Occipital lobe (tissue), 2 donors: ENCODE measurements around the gene IGF2BP2. TPM values are rescaled to one million over a fixed set of nuclear protein-coding genes. Genes with fewer than 3 reads are reported as not detected.

Experiments used
- DNase-seq: peaks from one replicate; lab custom pipeline; 2025; lab: John Stamatoyannopoulos, UW
- total RNA-seq: library from RNA; depleted of rRNA; stranded (reverse); fragments of >200 nt; gene quantifications from one replicate; pipeline ENCODE4 v1.2.3, GENCODE V29; 2014

IGF2BP2 gene
- total RNA-seq, 1 donor from 2014 or later, result 27.0 TPM

DNA sequence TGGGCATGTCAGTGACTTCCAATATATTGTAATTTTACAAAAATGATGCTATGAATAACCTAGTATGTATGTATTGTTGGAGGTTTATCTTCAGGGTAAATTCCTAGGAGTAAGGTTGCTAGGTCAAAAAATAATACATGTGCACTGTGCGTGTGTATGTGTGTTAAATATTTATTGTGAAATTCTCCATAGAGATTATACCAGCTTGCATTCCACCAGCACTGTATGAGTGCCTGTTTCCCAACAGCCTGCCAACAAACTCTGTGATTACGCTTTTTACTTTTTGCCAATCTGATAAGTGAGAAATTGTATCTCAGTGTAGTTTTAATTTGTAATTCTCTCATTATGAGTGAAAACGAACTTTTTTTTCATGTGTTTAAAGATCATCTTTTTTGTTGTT is 12.6 kb upstream of the IGF2BP2 start:
- DNase-seq, result no peak

DNA sequence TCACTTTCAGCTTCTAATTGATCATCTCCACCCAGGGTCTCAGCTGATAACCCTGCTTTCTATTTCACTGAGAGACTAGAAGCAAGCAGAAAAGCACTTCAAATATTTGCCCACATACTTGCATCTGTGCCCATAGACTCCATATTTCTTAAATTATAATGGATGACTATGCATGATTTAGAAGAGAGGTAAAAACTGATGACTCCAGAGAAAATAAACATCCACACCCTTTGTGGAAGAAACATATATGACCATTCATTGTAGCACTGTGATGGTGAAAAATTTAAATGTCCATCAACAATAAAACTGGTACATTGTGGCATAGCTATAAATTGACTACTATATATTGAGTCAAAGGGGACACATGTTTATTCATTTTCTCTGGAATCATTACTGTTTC is 7.1 kb upstream of the IGF2BP2 start:
- no peak for DNase-seq

DNA sequence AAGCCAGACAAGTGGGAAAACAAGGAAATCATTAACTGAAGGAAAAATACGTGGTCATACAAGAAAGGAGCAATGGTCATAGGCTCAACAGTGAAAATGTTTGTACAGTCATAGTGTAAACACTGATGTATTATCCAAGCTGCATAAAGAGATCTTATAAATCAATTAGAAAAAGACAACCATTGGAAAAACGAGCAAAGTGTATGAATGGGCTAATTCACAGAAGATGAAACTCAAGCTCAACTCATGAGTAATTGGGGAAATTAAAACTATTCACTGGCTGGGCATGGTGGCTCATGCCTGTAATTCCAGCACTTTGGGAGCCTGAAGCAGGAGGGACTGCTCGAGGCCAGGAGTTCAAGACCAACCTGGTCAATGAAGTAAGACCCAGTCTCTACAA is 6.4 kb upstream of the IGF2BP2 start:
- no peak for DNase-seq

DNA sequence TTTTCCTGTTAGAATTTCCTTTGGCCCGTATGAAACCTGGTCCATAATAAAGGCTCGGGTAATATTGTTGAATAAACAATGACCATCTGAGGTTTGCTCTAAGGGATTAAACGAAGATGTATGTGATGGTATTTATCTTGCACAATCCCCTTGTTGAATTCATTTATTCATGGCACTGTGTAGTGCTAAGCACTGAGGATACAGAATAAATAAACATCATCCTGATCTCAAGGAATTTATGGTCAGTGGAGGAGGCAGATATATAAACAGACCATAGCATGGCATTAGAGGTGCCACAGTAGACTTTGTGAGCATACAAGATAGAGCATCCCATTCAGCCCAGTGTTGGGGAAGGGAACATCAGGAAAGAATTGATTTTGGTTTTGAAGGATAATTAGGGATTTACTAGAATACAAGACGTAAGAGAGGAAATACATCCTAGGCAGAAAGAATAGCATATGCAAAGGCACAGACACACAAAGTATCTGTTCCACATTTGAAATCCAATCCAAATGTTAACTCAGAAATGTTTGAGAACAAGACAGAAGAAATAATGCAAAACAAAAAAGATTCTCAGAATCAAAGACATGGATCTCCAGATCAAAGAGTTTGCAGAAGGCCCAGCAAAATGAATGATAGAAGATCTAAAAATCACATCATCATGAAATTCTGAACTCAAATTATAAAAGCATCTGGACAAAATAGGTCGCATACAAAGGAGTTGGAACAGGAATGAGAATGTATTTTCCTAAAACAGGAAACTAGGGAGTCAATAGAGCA is 5.4 kb upstream of the IGF2BP2 start:
- no peak for DNase-seq

DNA sequence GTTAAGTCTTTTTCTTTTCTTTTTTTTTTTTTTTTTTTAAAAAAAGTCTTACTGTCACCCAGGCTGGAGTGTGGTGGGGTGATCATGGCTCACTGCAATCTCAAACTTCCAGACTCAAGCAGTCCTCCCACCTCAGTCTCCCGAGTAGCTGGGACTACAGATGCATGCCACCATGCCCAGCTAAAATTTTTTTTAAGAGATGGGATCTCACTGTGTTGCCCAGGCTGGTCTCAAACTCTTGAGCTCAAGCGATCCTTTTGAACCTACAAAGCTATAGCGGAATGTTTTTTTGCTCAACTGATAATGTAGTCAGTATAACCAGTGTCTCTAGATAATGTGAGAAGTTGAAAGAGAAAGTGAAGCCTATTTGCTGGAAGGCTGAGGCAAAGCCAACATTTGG is 3.9 kb upstream of the IGF2BP2 start:
- no peak for DNase-seq

DNA sequence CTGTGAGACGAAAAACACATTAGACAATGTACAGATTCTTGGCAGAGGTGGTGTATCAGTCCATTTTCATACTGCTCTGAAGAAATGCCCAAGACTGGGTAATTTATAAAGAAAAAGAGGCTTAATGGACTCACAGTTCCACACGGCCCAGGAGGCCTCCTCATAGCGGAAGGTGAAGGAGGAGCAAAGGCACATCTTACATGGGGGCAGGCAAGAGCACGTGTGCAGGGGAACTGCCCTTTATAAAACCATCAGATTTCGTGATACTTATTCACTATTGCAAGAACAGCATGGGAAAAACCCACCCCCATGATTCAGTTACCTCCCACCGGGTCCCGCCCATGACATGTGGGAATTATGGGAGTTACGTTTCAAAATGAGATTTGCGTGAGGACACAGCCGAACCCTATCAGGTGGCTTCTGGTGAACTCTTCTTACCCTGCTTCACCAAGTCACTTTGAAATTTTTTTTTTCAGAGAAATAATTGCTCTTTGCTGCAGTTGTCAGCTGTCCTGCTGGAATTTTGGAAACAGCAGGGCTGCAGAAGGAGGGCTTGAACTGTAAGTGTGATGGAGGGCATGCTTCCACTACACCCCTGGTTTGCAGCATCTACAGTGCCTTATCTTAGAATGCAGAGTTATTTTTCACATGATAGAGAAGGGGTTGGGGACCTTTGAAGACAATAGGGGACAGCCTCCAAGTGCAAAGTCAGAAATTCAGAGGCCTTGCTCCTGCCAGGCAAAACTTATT is 2.9 kb upstream of the IGF2BP2 start:
- no peak for DNase-seq

DNA sequence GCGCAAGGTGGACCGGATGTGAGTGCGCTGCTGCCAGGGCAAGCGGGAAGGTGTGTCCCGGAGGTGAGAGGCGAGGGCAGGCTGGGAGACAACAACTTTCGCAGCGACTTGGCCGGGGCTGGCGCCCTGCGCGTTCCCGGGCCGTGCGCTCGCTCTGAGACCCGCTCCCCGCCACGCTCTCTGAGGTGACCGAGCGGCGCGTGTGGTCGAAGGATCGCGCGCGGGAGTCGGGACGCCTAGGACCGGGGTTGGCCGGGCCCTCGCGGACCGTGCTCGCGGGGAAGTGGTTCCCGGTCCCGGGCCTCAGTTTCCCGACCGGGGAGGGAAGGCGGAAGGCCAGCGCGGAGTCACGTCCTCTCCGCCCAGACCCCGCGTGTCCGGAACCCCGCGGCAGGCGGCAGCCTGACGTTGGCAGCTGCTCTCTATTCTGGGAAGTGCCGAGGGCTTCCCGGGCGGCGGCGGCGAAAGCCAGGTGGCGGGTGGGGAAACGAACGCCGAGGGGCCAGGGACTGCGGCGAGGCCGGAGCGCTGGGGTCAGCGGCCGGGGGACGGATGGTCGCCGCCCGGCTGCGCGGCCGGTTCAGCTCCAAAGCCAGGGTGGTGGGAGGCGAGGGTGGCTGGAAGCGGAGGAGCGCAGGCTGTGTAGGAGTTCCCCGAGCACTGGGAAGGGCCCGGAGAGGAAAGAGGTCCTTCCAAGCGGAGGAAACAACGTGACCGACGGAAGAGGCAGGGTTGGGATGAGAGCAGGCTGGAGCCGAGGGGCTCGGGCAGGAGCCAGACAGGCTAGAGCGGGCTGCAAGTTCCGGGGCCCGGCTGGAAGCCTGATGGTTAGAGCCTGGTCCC is 1.0 kb upstream of the IGF2BP2 start:
- DNase-seq, result no peak

DNA sequence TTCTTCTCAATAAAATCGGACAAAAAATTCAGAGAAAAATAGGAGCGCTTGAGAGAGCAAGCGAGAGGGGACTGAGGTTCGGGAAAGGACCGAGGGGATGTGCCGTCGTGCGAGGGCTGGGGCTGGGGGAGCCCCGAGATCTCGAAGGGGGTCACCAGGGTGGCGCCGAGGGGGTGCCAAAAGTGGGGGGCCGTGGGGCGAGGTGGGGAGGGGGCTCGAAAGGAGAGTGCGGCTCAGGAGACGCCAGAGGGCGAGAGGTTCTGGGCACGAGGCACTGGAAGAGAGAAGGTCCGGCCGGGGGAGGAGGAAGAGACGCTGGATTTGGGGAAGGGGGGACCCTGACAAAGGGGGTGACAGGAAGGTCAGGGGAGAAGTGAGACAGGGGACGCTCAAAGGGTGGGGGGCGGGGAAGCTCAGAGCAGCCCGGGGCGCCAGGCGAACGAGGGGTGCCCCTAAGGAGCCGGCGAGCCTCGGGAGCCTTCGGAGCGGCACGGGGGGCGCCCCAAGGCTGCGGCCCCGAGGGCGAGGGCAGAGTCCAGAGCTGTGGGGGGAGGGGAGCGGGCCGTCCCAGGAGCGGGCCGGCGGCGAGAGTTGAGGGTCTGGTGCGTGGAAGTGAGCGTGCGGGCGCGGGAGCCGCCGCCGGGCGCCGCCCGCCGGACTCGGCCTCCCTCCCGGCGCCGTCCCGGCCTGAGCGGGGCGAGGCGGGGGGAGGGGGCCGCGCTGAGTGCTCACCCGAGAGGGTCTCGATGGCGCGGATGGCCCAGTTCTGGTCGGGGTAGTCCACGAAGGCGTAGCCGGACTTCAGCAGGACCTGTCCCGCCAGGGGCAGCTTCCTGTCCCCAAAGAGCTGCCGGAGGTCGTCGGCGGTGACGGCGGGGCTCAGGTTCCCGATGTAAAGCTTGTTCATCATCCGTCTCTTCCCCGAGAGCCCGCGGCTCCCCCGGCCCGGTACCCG is 514 bp downstream of the IGF2BP2 start:
- no peak for DNase-seq

DNA sequence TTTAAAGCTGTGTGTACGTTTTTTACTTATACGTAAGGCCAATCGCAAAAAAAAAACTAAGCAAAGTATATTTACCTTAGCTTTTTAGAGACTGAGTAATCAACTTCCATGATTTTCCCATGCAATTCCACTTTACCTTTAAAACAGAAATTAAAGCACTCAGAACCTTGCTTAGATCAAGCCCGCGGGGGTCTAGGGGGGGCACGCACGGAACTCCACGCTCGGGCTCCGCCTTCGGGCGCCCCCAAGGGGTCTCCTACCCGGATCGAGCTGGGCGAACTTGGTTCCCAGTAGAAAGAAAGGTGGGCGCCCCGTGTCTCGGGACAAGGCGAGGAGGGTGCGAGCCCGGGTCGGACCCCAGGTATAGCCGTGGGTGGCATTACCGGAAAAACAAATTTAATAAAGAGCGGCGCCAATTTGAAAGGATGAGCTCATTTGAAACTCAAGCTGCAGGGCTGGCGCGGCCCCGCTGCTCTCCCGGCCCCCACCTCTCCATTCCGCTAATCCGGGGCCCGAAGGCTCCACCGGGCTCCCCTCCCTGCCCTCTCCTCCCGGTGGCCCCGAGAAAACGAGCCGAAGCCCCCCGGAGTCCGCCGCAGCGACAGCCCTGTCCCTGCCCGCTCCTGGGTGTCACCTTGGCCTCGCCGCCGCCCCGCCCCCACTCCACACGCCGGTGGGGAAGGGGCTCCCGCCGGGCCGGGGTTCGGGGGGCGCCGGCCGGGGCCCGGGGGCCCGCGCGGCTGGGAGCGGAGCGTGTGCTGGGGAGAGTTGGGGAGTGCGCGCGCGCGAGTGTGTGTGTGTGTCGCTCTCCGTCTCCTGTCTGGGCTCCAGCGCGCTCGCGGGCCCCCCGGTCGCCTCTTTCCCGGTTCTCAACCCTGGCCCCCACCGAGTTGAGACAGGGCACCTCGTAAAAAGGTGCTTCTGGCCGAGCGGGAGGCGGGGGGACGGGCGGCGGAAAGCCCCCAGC is 1.5 kb downstream of the IGF2BP2 start:
- DNase-seq, result no peak

DNA sequence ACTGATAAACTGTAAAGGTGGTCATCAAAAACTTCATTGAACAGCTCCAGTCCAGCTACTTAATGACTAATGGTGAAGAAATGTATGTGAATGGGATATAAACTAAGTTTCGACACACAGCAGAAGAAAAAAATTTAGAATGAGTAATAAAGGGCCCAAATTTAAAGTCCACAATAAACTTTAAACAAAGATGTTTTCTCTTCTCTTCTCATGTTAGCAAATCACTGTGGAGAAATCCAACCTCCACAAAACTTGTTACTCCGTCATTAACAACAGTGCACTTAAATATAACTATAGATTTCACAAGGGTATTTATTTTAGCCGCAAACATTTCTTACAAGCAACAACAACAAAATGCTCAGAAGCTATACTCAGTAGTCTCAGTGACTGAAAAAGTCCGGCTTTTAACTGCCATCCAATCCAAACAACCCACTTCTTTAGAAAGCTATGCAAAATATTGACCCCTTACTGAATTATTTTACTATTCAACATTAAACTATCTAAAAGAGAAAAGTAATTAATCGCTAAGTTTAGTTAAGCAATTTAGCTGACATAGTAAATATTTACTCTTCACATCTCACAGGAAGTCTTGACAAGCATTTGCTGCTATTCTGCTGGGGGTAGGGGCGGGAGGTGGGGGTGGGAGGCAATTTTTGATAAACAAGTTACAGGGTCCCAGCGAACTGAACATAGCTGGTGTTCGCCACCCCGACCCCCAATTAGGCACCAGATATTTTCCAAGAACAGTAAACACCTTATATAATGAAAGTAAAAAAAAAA is 2.4 kb downstream of the IGF2BP2 start:
- no peak for DNase-seq

DNA sequence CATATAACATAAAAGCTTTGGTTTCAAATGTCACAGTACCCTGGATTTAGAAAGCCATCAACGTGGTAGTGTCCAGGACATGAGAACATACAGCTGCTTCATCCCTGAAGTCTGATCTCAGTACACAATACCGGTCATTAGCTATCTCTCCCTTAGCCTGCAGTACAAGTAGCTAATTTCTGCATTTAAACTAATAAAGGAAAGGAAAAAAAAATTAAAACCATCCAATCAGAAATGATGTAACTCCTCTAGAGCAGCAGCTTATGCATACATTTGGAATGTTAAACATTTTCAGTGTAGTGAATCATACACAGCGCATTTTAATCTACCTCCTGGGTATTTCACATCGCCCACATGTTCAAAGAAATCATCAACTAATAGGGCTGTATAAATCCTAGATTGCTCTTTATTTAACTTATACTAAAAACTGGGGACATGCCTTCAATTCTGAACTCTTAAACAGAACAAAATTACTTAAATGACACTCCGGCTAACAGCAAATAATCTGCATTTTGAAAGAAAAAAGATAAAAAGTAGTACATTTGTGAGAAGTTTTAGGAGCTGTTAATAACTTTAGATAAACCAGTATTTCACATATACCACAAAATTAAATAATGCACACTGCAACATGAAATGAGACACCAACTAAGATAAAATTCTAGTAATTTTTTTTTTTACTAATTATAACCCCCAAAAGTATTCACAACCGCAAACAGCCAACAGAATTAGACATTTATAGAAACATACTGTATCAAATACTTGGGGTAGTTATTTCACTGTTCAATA is 3.7 kb downstream of the IGF2BP2 start:
- DNase-seq, result no peak

DNA sequence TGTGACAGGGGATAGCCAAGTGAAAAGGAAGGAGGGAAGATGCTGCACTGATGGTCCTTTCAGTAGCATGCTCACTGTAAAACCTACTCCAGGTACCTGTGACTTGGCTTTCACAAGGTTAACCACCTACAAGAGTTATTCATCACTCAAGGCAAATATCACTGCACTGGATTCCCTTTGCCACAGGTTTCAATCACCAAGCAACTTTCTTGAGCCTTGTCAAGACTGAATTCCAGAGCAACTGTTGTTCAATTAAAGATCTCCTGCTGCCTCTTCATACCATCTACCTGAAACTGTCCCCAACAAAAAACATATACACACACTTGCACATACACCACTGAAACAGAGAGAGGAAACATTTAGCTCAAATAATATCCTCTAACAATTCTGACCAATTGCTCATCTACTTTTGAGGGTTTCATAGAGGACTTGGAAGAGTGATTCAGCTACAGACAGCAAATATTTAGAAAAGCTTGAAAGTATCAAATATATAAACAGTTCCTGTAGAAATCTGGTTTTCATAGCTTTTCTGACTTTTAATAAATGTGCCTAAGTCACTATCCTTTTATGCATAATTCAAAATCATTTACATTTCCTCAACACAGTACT is 6.5 kb downstream of the IGF2BP2 start:
- DNase-seq, result no peak

DNA sequence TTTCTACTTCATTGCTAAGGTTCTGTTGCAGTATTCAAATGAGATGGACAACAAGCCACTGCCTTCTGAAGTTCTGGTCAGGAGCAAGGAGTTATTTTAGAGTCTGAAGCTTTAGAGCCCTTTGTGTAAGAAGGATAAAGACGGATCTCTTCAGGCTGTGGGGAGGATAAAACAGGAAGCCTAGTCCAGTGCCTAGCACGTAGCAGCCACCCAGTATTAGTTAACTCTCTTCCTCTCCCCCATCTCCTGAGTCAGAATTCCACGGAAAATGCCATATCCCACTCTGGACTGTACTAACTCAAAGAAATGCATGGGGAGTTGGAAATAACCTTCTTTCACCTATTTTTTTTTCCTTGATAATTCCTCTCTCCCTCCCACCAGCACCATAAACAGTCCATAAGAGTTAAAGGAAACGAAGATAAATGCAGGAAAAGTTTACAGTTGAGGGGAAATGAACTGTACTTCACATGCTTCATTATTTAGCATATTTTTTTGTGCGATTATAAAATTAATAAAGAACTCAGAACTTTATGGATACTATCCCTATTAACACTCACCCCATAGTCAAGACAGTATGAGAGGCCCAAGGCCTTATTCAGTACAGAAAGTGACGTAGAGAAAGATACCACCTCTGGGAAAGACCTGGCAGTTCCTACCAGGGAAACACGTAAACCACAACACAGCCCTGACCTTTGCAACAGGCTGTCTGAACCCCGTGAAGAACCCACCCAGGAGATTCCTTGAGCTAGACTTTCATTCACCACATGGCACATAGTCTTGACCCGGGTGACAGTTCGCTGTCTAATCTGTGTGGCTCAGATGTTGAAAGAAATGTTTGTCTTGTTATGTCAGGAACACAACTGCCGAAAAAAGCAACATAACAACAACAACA is 9.2 kb downstream of the IGF2BP2 start:
- DNase-seq, result no peak

DNA sequence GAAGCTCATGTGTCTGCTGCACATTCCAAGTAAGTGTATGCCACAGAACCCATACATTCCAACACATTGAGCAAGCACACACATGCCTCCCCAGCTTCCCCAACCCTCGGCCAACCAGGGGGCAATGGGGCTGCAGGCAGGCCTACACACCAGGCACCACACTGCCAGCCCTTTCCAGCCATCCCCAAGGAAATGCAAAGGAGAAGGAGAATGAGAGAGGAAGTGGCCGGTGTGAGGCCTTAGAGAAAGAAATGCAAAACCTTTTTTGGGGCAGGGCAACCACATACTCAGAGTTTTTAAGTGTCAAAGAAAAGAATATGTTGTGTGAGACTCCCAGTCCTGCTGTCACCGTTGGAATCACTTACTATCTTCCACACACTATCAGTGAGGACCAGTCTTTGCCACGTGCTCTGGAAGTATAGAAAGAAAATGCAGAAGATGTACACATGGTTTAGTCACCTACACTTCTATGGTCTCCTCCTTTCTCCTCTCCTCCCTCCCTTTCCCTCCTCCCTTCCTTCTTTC is 11.1 kb downstream of the IGF2BP2 start:
- DNase-seq, result no peak

DNA sequence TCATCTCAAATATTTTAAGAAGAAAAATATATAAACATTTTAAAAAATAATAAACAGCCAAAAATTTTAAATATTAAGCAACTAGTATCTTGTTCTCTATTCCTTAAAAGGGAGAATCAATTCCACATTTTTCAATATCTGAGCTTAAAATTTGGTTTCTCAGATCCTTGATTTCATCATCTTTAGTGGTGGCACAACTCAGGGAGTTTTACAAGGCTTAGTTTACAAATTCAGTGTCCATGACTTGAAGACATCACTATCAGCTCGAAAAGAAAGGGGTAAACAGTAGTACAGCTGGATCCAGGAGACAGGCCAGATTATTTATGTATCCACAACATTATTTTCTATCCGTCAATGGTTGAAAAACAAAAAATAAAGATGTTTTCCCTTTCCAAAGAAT is 11.6 kb downstream of the IGF2BP2 start:
- DNase-seq, result no peak

DNA sequence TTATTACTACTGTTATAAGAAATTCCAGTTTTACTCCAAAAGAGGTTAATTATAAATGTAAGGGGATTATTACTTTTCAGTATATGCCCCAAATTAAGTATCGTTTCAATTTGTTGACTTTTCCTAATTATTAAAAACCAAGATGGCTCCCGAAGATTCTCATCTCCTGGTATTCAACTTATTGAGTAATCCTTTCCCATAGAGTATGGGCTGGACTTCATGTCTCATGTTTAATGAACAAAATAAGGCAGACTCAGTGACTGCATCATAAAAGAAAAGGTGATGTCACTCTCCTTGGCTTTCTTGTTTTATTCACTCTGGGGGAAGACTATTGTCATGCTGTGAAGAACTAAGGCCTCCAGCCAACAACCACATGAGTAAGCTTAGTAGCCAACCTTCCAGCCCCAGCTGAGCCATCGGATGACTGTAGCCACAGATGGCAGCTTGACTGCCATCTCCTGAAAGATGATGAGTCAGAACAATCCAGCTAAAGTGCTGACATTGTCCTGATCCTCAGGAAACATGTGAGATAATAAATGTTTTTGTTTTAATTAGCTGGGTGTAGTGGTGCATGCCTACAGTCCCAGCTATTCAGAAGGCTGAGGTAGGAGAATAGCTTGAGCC is 17.3 kb downstream of the IGF2BP2 start:
- no peak for DNase-seq
